Glutamatergic neuron (in vitro differentiated cells): Measurements from ENCODE around the gene MYEF2. TPM values are rescaled to one million over a fixed set of nuclear protein-coding genes. Genes with fewer than 3 reads are reported as not detected.

Source experiments
- DNase-seq: peaks from one replicate; pipeline ENCODE4 v3.0.0; 2022
- H3K27ac Mint-ChIP-seq: one replicate; pipeline ENCODE4 v1.8.0; 2020; ENCODE audit warnings: mild to moderate bottlenecking, mixed read lengths, inconsistent platforms; ENCODE audit not compliant: unreplicated experiment
- H3K27me3 Mint-ChIP-seq: one replicate; pipeline ENCODE4 v1.8.0; 2020; ENCODE audit warnings: mild to moderate bottlenecking, moderate library complexity, mixed read lengths, inconsistent platforms; ENCODE audit not compliant: unreplicated experiment
- H3K36me3 Mint-ChIP-seq: one replicate; pipeline ENCODE4 v1.8.0; 2020; ENCODE audit warnings: mild to moderate bottlenecking, mixed read lengths, inconsistent platforms; ENCODE audit not compliant: unreplicated experiment
- H3K4me1 Mint-ChIP-seq: one replicate; pipeline ENCODE4 v1.8.0; 2020; ENCODE audit warnings: mild to moderate bottlenecking, low read depth, mixed read lengths, inconsistent platforms; ENCODE audit not compliant: unreplicated experiment
- H3K4me3 Mint-ChIP-seq: one replicate; pipeline ENCODE4 v1.8.0; 2020; ENCODE audit warnings: mild to moderate bottlenecking, mixed read lengths, inconsistent platforms; ENCODE audit not compliant: unreplicated experiment
- H3K9me3 Mint-ChIP-seq: one replicate; pipeline ENCODE4 v1.8.0; 2020; ENCODE audit warnings: mild to moderate bottlenecking, moderate library complexity, mixed read lengths, inconsistent platforms; ENCODE audit not compliant: unreplicated experiment
- CTCF ChIP-seq: fragments of 200-600 bp; sonication (generic); IDR thresholded peaks from one replicate; pipeline ENCODE4 v1.5.0; 2021; ENCODE audit not compliant: partially characterized antibody, unreplicated experiment
- total RNA-seq: library from RNA; stranded (reverse); fragmentation: NEBNext Ultra II Directional; extraction: Animal tissue kit (Norgen Biotek cat#: 25700); gene quantifications from one replicate; pipeline ENCODE4 v1.2.1, GENCODE V29; 2021; ENCODE audit not compliant: unreplicated experiment

The MYEF2 gene
- total RNA-seq, 1 donor from 2014 or later = 245 TPM

GRCh38 chr15:48120745-48121144, 57.4 kb downstream of the MYEF2 start, which contains the start of gene SLC24A5:
Gene SLC24A5 (plus strand): TSS chr15:48120990. CDS start chr15:48121045, 55 bp downstream.
- DNase-seq = no peak
- no peak within 1 kb of the TSS for H3K4me3 Mint-ChIP-seq
- no peaks in the 10 kb centered on the region for H3K27me3 Mint-ChIP-seq
- no peaks in the 10 kb centered on the region for H3K36me3 Mint-ChIP-seq
- peaks cover 6% of the 10 kb centered on the region for H3K4me1 Mint-ChIP-seq
- no peak within 1 kb of the TSS for H3K27ac Mint-ChIP-seq
- no peak for TF ChIP-seq CTCF
- peaks cover 2% of the 10 kb centered on the region for H3K9me3 Mint-ChIP-seq

- Mint-ChIP-seq H3K27ac (no peak overlapping the region), H3K4me1 (peaks cover 6% of the 10 kb centered on the region), H3K36me3 (no peaks in the 10 kb centered on the region), H3K4me3 (no peak overlapping the region), H3K27me3 (no peaks in the 10 kb centered on the region), H3K9me3 (peaks cover 2% of the 10 kb centered on the region)
- DNase-seq = no peak
- TF ChIP-seq CTCF = no peak
Measured at GRCh38 chr15:48119277-48119676, 58.8 kb downstream of the MYEF2 start.

- H3K36me3 Mint-ChIP-seq = no peaks in the 10 kb centered on the region
- H3K9me3 Mint-ChIP-seq = no peaks in the 10 kb centered on the region
- H3K4me3 Mint-ChIP-seq = no peak overlapping the region
- TF ChIP-seq CTCF = no peak
- no peaks in the 10 kb centered on the region for H3K4me1 Mint-ChIP-seq
- no peaks in the 10 kb centered on the region for H3K27me3 Mint-ChIP-seq
- H3K27ac Mint-ChIP-seq = no peak overlapping the region
- DNase-seq = peak; percentile 26
Measured at GRCh38 chr15:48112242-48112641, 65.9 kb downstream of the MYEF2 start.

- Mint-ChIP-seq H3K27me3 (no peaks in the 10 kb centered on the region), H3K36me3 (no peaks in the 10 kb centered on the region), H3K27ac (no peak overlapping the region), H3K4me3 (no peak overlapping the region), H3K9me3 (no peaks in the 10 kb centered on the region), H3K4me1 (no peaks in the 10 kb centered on the region)
- no peak for TF ChIP-seq CTCF
- DNase-seq = no peak
Measured at GRCh38 chr15:48109856-48110531, 68.1 kb downstream of the MYEF2 start.

- Mint-ChIP-seq H3K4me1 (no peaks in the 10 kb centered on the region), H3K36me3 (no peaks in the 10 kb centered on the region), H3K27ac (no peak overlapping the region), H3K9me3 (no peaks in the 10 kb centered on the region), H3K4me3 (no peak overlapping the region), H3K27me3 (no peaks in the 10 kb centered on the region)
- TF ChIP-seq CTCF = no peak
- no peak for DNase-seq
Measured at GRCh38 chr15:48109212-48109611, 68.9 kb downstream of the MYEF2 start.
